K562 (cell line): Measurements from ENCODE around the gene ZNF566. TPM values are rescaled to one million over a fixed set of nuclear protein-coding genes. Genes with fewer than 3 reads are reported as not detected.
A peak's percentile ranks its signal among the peaks of the same experiment; 100 is the strongest.

Experiments
- AFF1 ChIP-seq, 2 experiments: fragments of 450-650 bp; IDR thresholded peaks; 2 replicates each; pipeline ENCODE4 v1.6.1; 2018; ENCODE audit warnings: mild to moderate bottlenecking in 2 of 2, low read depth in 1 of 2; ENCODE audit not compliant: partially characterized antibody in 2 of 2
- CGGBP1 ChIP-seq: fragments of 250-450 bp; sonication (Bioruptor Pico); IDR thresholded peaks from 2 replicates; pipeline ENCODE4 v1.9.0; 2021; ENCODE audit warnings: mild to moderate bottlenecking
- EGR1 ChIP-seq: fragments of 450-650 bp; conservative IDR thresholded peaks from 2 replicates; pipeline ENCODE4 v1.6.1; 2017; ENCODE audit warnings: mild to moderate bottlenecking
- EWSR1 ChIP-seq: fragments of 450-650 bp; IDR thresholded peaks from 2 replicates; pipeline ENCODE4 v1.6.1; 2018; ENCODE audit warnings: borderline replicate concordance, mild to moderate bottlenecking, low read depth, moderate library complexity; ENCODE audit not compliant: partially characterized antibody
- HDAC8 ChIP-seq: fragments of 450-650 bp; IDR thresholded peaks from 2 replicates; pipeline ENCODE4 v1.6.1; 2016; ENCODE audit warnings: mild to moderate bottlenecking, missing genetic modification characterization, moderate library complexity, missing compliant biosample characterization
- JUND ChIP-seq, 2 experiments: IDR thresholded peaks; 2 replicates in 1 of 2; 3 replicates in 1 of 2; pipeline ENCODE4 v1.6.1; 2011; ENCODE audit warnings: borderline replicate concordance in 2 of 2, low read depth in 2 of 2, low read length in 2 of 2, improper control_type of control experiment in 1 of 2, missing biosample characterization in 1 of 2, missing genetic modification characterization in 1 of 2, missing genetic modification reagents in 1 of 2
- KDM1A ChIP-seq, 2 experiments: fragments of 450-650 bp; IDR thresholded peaks; 2 replicates each; pipeline ENCODE4 v1.6.1; 2016; ENCODE audit warnings: mild to moderate bottlenecking in 2 of 2
- MCM5 ChIP-seq: fragments of 450-650 bp; IDR thresholded peaks from 2 replicates; pipeline ENCODE4 v1.6.1; 2016; ENCODE audit warnings: low read depth
- PHF8 ChIP-seq: fragments of 200-600 bp; sonication (generic); IDR thresholded peaks from 2 replicates; pipeline ENCODE4 v1.6.1; 2012; ENCODE audit warnings: mixed run types, mild to moderate bottlenecking, inconsistent platforms, low read length, moderate library complexity, borderline replicate concordance
- PKNOX1 ChIP-seq: fragments of 450-650 bp; IDR thresholded peaks from 2 replicates; pipeline ENCODE4 v1.6.1; 2016
- PML ChIP-seq: IDR thresholded peaks from 2 replicates; pipeline ENCODE4 v1.6.1; 2012; ENCODE audit warnings: low read length, inconsistent platforms
- POLR2B ChIP-seq: fragments of 450-650 bp; IDR thresholded peaks from 2 replicates; pipeline ENCODE4 v1.6.1; 2018; ENCODE audit warnings: low read depth; ENCODE audit not compliant: partially characterized antibody
- RB1 ChIP-seq: fragments of 450-650 bp; IDR thresholded peaks from 2 replicates; pipeline ENCODE4 v1.6.1; 2017; ENCODE audit warnings: low read depth, mild to moderate bottlenecking
- SIRT6 ChIP-seq: IDR thresholded peaks from one replicate; pipeline ENCODE4 v1.6.1; 2012; ENCODE audit warnings: low read depth, mild to moderate bottlenecking, control low read depth, inconsistent platforms, low read length, moderate library complexity
- TEAD4 ChIP-seq, 2 experiments: sonication (generic) in 1 of 2; formaldehyde crosslinking in 1 of 2; IDR thresholded peaks; 2 replicates each; pipeline versions ENCODE4 v1.6.1 to v1.8.0; 2012 to 2022; ENCODE audit warnings: borderline replicate concordance in 1 of 2, inconsistent platforms in 1 of 2, low read length in 1 of 2, mild to moderate bottlenecking in 1 of 2, missing genetic modification reagents in 1 of 2
- U2AF2 ChIP-seq: fragments of 200-400 bp; formaldehyde crosslinking; optimal IDR thresholded peaks from 2 replicates; pipeline ENCODE3; 2017; ENCODE audit warnings: low read depth, mild to moderate bottlenecking, low read length
- ZBTB17 ChIP-seq: fragments of 450-650 bp; formaldehyde crosslinking; IDR thresholded peaks from 2 replicates; pipeline ENCODE4 v1.4.0; 2020; ENCODE audit warnings: mild to moderate bottlenecking
- ZBTB7A ChIP-seq: IDR thresholded peaks from 2 replicates; pipeline ENCODE4 v1.6.1; 2011; ENCODE audit warnings: low read depth, mild to moderate bottlenecking, low read length, moderate library complexity, borderline replicate concordance; ENCODE audit not compliant: control insufficient read depth
- ZNF445 ChIP-seq: fragments of 250-450 bp; sonication (Bioruptor Pico); IDR thresholded peaks from 2 replicates; pipeline ENCODE4 v1.4.0; 2020; ENCODE audit warnings: low read depth, mild to moderate bottlenecking, moderate library complexity
- ZNF75A ChIP-seq: fragments of 450-650 bp; formaldehyde crosslinking; IDR thresholded peaks from 2 replicates; pipeline ENCODE4 v1.4.0; 2020; ENCODE audit warnings: mild to moderate bottlenecking
- polyA plus RNA-seq, 8 experiments: library from polyadenylated mRNA; depleted of rRNA in 4 of 8; stranded (reverse) in 5 of 8; unstranded in 3 of 8; fragments of >200 nt; fragmentation: Nextera tagmentation in 2 of 8; fragmentation: Illumina TruSeq in 1 of 8; extraction: Ambion mirVana in 2 of 8; extraction: Trizol in 1 of 8; gene quantifications; 2 replicates each; pipeline versions ENCODE4 v1.2.1 to v1.2.3, GENCODE V29; 2011 to 2014; ENCODE audit warnings: inconsistent platforms in 1 of 8, missing spikeins in 1 of 8
- total RNA-seq, 7 experiments: library from RNA; depleted of rRNA in 6 of 7; stranded (reverse); fragments of >200 nt in 6 of 7; fragmentation: Illumina TruSeq in 2 of 7; extraction: Trizol in 2 of 7; gene quantifications; 2 replicates each; pipeline versions ENCODE4 v1.2.1 to v1.2.3, GENCODE V29; 2011 to 2021; ENCODE audit warnings: low replicate concordance in 1 of 7
- TF ChIP-seq, protein P1 (sequence below): sonication (generic); formaldehyde crosslinking; IDR thresholded peaks from 2 replicates; pipeline ENCODE4 v1.8.1; 2023; ENCODE audit warnings: mild to moderate bottlenecking, missing genetic modification reagents, moderate library complexity

ZNF566 gene
- total and polyA plus RNA-seq, 9 of the 15 experiments (the other 6 are each of a cell fraction or from before 2014, with no cell fraction given) = 5.5 to 11.4 (median 9.7) TPM

GRCh38 chr19:36528194-36528920 is 39.0 kb upstream of the ZNF566 start, which contains the start of gene ZNF260 (continued):
- TF ChIP-seq SIRT6 = no peak
- peak; percentile 51; the same call in 1 of the 2 replicates for TF ChIP-seq PKNOX1
- TF ChIP-seq JUND (IDR thresholded peaks at IDR 0.05; ENCODE audit: borderline replicate concordance, low read depth, low read length) = 0 out of 2 replicates have a peak, but pooled peaks have one; percentile 5
- peak; percentile 45; the same call in 2 of the 3 replicates for TF ChIP-seq JUND (tag; IDR thresholded peaks at IDR 0.05; ENCODE audit: borderline replicate concordance, low read depth, low read length)
- no peak for TF ChIP-seq CGGBP1 (CRISPR knock-in tag)
- TF ChIP-seq ZBTB17 (CRISPR knock-in tag) = no peak
- TF ChIP-seq RB1 = peak; percentile 61
- TF ChIP-seq TEAD4 (IDR thresholded peaks at IDR 0.05; ENCODE audit: low read length) = no peak
- TF ChIP-seq TEAD4 (CRISPR knock-in tag; IDR thresholded peaks at IDR 0.05; ENCODE audit: borderline replicate concordance) = no peak
- no peak for TF ChIP-seq MCM5
- peak; percentile 92 for TF ChIP-seq PHF8
- TF ChIP-seq POLR2B = peak; percentile 73
- TF ChIP-seq, protein P1, sequence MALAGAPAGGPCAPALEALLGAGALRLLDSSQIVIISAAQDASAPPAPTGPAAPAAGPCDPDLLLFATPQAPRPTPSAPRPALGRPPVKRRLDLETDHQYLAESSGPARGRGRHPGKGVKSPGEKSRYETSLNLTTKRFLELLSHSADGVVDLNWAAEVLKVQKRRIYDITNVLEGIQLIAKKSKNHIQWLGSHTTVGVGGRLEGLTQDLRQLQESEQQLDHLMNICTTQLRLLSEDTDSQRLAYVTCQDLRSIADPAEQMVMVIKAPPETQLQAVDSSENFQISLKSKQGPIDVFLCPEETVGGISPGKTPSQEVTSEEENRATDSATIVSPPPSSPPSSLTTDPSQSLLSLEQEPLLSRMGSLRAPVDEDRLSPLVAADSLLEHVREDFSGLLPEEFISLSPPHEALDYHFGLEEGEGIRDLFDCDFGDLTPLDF = no peak
- TF ChIP-seq AFF1 (IDR thresholded peaks at IDR 0.05; ENCODE audit: low read depth in 1 of 2, partially characterized antibody in 2 of 2) = peak; percentile 36 to 94
- no peak; the same call in 1 of the 2 replicates for TF ChIP-seq PML
- TF ChIP-seq ZNF75A (CRISPR knock-in tag) = no peak
- no peak for TF ChIP-seq U2AF2
- no peak for TF ChIP-seq KDM1A (IDR thresholded peaks at IDR 0.05)
- no peak; the same call in 1 of the 2 replicates for TF ChIP-seq EGR1
- no peak for TF ChIP-seq ZNF445 (CRISPR knock-in tag)
- TF ChIP-seq EWSR1 = no peak
- peak; percentile 36; the same call in 1 of the 2 replicates for TF ChIP-seq ZBTB7A
- TF ChIP-seq HDAC8 (tag) = no peak
